ENCODE data around the gene NRG3. TPM values are rescaled to one million over a fixed set of nuclear protein-coding genes. Genes with fewer than 3 reads are reported as not detected.
"Not testable (repeated sequence)": the region's sequence is repeated elsewhere in the genome, so short reads cannot be mapped to it uniquely, and the experiment has no call there.

Gene NRG3
- total RNA-seq, 1 donor from 2014 or later: 0.19 TPM

- ATAC-seq (ENCODE audit: poor library complexity) (no peak), DNase-seq (no peak)
- intact Hi-C loops (cut with DNase I): no loop called here
Measured at GRCh38 chr10:82040336-82040735, 165.3 kb downstream of the NRG3 start.

- intact Hi-C loops (cut with DNase I): no loop called here
- ATAC-seq (ENCODE audit: poor library complexity) (no peak), DNase-seq (no peak)
Measured at GRCh38 chr10:82041018-82041417, 166.0 kb downstream of the NRG3 start.

- intact Hi-C loops (cut with DNase I): no loop called here
- DNase-seq (no peak), ATAC-seq (ENCODE audit: poor library complexity) (no peak)
Measured at GRCh38 chr10:82056391-82056790, 181.4 kb downstream of the NRG3 start.

- intact Hi-C loops (cut with DNase I); ATAC-seq (ENCODE audit: poor library complexity); DNase-seq: not testable (repeated sequence)
Measured at GRCh38 chr10:82067192-82067591, 192.2 kb downstream of the NRG3 start.

- no peak for ATAC-seq (ENCODE audit: poor library complexity)
- intact Hi-C loops (cut with DNase I): no loop called here
Measured at GRCh38 chr10:82068501-82068900, 193.5 kb downstream of the NRG3 start.

GRCh38 chr10:82071231-82071630, 196.2 kb downstream of the NRG3 start:
- no peak for DNase-seq
- ATAC-seq (ENCODE audit: poor library complexity): no peak
- intact Hi-C loops (cut with DNase I): no loop called here

More at GRCh38 chr10:82068501-82068900, 193.5 kb downstream of the NRG3 start:
- DNase-seq: no peak

- DNase-seq: no peak
- intact Hi-C loops (cut with DNase I): no loop called here
- no peak for ATAC-seq (ENCODE audit: poor library complexity)
Measured at GRCh38 chr10:82072124-82072523, 197.1 kb downstream of the NRG3 start.

- ATAC-seq (ENCODE audit: poor library complexity) (no peak), DNase-seq (no peak)
- intact Hi-C loops (cut with DNase I): no loop called here
Measured at GRCh38 chr10:82075605-82076004, 200.6 kb downstream of the NRG3 start.

GRCh38 chr10:82084496-82084895, 209.5 kb downstream of the NRG3 start:
- DNase-seq: no peak
- no peak for ATAC-seq (ENCODE audit: poor library complexity)
- intact Hi-C loops (cut with DNase I): no loop called here

- DNase-seq (no peak), ATAC-seq (ENCODE audit: poor library complexity) (no peak)
- intact Hi-C loops (cut with DNase I): no loop called here
Measured at GRCh38 chr10:82084904-82085303, 209.9 kb downstream of the NRG3 start.

- ATAC-seq (ENCODE audit: poor library complexity) (no peak), DNase-seq (no peak)
- intact Hi-C loops (cut with DNase I): no loop called here
Measured at GRCh38 chr10:82089327-82089726, 214.3 kb downstream of the NRG3 start.

GRCh38 chr10:82091413-82091812, 216.4 kb downstream of the NRG3 start:
- intact Hi-C loops (cut with DNase I): no loop called here
- ATAC-seq (ENCODE audit: poor library complexity): no peak
- no peak for DNase-seq

- ATAC-seq (ENCODE audit: poor library complexity) (no peak), DNase-seq (no peak)
- intact Hi-C loops (cut with DNase I): no loop called here
Measured at GRCh38 chr10:82092111-82092510, 217.1 kb downstream of the NRG3 start.

GRCh38 chr10:82124713-82125112, 249.7 kb downstream of the NRG3 start:
- DNase-seq (no peak), ATAC-seq (ENCODE audit: poor library complexity) (no peak)
- intact Hi-C loops (cut with DNase I): no loop called here

GRCh38 chr10:82128527-82128926, 253.5 kb downstream of the NRG3 start:
- DNase-seq: no peak
- no peak for ATAC-seq (ENCODE audit: poor library complexity)
- intact Hi-C loops (cut with DNase I): no loop called here

GRCh38 chr10:82136103-82136502, 261.1 kb downstream of the NRG3 start:
- ATAC-seq (ENCODE audit: poor library complexity): no peak
- DNase-seq: no peak
- intact Hi-C loops (cut with DNase I): no loop called here

- DNase-seq (no peak), ATAC-seq (ENCODE audit: poor library complexity) (no peak)
- intact Hi-C loops (cut with DNase I): no loop called here
Measured at GRCh38 chr10:82144153-82144552, 269.2 kb downstream of the NRG3 start.

GRCh38 chr10:82148764-82149163, 273.8 kb downstream of the NRG3 start:
- DNase-seq: no peak
- intact Hi-C loops (cut with DNase I): no loop called here
- ATAC-seq (ENCODE audit: poor library complexity): no peak

GRCh38 chr10:82149674-82150073, 274.7 kb downstream of the NRG3 start:
- DNase-seq (no peak), ATAC-seq (ENCODE audit: poor library complexity) (no peak)
- intact Hi-C loops (cut with DNase I): no loop called here

GRCh38 chr10:82150123-82150900, 275.3 kb downstream of the NRG3 start:
- intact Hi-C loops (cut with DNase I): no loop called here
- ATAC-seq (ENCODE audit: poor library complexity) (no peak), DNase-seq (peak; percentile 36)

GRCh38 chr10:82160307-82160706, 285.3 kb downstream of the NRG3 start:
- ATAC-seq (ENCODE audit: poor library complexity) (no peak), DNase-seq (no peak)
- intact Hi-C loops (cut with DNase I): no loop called here
